ENCODE data around the gene KPNB1.
A peak's percentile ranks its signal among the peaks of the same experiment; 100 is the strongest.
"Not testable (repeated sequence)": the region's sequence is repeated elsewhere in the genome, so short reads cannot be mapped to it uniquely, and the experiment has no call there.

KPNB1 gene

DNA sequence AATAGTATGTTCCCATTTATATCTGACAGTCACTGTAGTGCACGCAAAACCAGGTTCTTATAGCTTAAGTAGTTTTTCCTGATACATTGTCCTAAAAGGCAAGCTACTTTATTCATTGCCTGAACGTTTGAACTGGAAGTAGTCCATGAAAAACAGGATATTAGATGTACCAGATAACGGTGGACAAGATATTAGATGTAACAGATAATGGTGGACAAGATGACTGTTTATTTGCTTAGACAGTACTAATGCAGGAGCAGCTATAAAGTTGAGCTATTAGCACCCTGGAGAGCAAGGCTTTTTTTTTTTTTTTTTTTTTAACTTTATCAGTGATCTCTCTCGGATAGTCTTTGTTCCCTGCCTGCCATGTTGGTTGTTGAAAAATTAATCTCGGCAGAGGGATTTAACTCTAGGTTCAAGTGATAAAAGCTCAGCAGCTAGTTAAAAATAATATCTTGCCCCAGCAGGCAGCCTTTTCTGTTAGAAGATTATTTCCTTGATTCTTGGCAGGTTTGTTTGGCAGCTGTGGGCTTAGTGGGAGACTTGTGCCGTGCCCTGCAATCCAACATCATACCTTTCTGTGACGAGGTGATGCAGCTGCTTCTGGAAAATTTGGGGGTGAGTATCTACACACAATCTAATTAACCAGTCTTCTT, 26.9 kb downstream of the KPNB1 start:
- ATAC-seq = no peak
- DNase-seq = no peak

DNA sequence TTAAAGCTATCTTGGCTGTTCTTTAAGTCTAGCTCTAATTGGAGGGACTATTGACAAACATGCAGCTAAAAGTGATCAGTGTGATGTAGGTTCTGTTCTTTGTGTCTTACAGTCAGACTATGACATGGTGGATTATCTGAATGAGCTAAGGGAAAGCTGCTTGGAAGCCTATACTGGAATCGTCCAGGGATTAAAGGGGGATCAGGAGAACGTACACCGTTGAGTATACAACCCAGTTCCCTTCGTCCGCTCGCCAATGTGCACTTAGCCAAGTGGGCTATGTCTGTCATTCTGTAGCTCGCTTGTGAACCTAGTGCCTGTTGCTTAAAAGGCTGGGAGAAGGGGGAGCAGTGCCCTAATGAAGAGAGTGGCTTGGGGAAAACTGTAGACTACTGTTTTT, 28.5 kb downstream of the KPNB1 start:
- ATAC-seq = no peak
- no peak for DNase-seq

DNA sequence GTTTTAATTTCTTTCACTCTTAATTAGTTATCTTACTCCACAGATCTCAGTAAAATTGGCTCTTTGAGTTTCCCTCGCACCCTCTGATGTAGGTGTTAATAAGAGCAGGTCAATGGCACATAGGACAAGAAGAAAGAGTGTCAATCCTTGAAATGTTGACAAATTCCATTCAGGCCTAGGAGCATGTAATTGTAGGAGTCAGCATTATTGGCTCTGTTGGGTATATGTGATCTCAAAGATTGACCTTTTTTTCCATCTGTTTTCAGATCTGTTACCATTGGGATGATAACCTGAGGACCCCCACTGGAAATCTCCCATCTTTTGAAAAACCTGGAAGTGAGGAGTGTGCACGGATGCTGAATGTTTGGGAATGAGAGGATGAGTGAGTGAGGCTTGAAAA, 32.4 kb downstream of the KPNB1 start:
- DNase-seq (no peak), ATAC-seq (no peak)

DNA sequence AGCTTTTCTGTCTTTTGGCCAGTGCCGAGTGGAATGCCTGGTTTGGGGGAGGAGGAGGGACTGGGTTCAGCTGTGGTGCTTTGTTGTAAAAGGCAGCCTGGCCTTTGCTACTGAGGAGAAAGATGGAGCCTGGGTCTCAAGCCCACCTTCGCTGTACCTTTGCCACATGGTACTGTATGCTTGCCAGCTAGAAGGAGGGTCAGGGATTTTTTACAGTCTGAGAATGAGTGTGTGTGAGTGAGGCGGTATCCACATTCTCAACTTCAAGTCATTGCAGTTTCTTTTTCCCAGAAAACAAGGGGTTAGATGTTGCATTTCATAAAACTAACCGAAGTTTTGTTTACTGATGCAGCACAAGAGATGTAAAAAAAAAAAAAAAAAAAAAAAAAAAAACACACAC, 33.0 kb downstream of the KPNB1 start:
- not testable (repeated sequence) for DNase-seq, ATAC-seq

DNA sequence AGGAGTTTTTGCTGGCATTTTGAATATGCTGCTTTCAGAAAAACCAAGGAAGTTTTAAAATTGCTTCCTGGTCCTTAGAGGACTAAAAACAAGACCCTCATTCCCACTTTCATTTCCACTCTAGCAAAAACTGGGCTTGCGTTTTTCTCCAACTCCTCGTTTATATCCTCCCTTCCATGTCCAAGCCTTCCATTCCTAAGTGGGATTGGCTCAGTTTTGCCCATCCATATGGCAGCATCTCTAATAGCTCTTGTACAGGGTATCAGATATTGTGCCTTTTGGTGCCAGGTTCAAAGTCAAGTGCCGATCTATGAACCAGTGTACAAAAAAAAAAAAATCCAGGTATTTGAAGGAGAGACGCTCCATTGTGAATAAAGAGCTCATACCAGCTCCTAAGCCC, 34.3 kb downstream of the KPNB1 start:
- ATAC-seq (no peak), DNase-seq (no peak)

DNA sequence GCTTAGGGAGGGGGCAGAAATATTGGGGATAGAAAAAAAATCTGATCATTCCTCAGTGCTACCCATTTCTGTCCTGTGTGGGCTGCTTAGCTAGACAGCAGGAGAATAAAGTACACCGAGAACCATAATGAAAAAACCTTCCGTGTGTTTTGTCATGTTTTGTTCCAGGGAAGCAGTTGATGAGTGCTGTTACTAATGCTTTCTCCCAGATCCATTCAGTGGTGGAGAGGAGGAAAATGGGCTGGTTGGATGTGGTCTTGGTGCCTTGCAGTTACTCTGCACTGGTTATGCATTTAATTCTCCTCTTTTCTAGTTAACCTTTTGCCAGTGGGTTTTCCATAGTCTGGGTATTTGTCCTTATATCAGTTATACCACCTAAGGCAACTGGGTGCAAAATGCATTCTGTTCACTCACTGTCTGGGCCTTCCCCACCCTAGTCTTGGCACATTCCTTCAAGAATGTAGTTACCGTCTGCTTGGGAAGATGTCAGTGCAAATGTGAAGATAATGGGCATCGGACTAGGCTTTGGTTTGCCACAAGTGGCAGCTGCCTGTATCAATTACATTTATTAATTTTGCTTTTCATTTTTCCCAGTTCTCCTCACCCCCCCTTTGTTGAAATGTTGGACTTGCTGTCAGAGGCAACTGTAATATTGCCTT, 34.9 kb downstream of the KPNB1 start:
- no peak for ATAC-seq
- DNase-seq = no peak

DNA sequence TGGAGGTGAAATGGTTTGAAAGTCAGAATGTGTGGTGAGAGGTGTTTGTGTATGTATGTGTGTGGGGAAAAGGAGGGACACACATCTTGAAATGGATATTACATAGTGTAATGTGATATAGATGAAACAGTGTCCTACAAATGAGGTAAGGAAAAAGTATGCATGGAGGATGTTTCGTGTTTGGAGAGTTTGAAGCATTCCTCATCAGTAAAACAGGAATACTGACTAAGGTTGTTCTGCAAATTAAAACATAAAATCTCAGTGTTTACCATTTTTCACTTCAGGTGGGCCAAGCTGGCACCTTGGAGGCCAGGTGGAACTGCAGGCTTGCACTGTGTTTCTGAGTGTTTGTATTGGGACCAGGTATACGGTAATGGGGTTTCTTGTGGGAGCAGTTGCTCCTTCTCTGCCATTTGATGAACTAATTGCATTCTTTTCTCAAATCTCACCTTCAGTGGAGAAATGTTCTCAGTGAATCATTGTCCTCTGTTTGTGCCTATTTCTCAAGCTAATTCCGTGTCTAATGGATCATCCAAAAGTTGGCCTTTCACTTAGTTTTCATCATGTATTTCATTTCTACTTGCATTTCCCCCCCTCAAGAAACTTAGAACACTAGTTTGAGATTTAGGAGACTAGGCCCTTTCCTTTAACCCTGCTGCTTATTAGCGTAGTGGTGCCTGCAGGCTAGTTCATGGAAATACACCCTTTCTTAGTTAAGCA, 36.0 kb downstream of the KPNB1 start:
- DNase-seq (no peak), ATAC-seq (no peak)

- ATAC-seq (no peak), DNase-seq (no peak)
These were observed 36.5 kb downstream of the KPNB1 start for GRCh38 chr17:47686276-47686635.

GRCh38 chr17:47686664-47687327, 37.1 kb downstream of the KPNB1 start:
- no peak for ATAC-seq
- DNase-seq = no peak

GRCh38 chr17:47687328-47687690, 37.6 kb downstream of the KPNB1 start:
- DNase-seq (no peak), ATAC-seq (no peak)

GRCh38 chr17:47687748-47688147, 38.0 kb downstream of the KPNB1 start:
- DNase-seq = no peak
- ATAC-seq = no peak

GRCh38 chr17:47690121-47690520, 40.4 kb downstream of the KPNB1 start:
- ATAC-seq = peak; percentile 5
- DNase-seq = no peak

GRCh38 chr17:47692137-47692894, 42.6 kb downstream of the KPNB1 start:
- ATAC-seq = no peak
- no peak for DNase-seq

GRCh38 chr17:47692895-47693730, 43.4 kb downstream of the KPNB1 start:
- ATAC-seq (no peak), DNase-seq (no peak)

DNA sequence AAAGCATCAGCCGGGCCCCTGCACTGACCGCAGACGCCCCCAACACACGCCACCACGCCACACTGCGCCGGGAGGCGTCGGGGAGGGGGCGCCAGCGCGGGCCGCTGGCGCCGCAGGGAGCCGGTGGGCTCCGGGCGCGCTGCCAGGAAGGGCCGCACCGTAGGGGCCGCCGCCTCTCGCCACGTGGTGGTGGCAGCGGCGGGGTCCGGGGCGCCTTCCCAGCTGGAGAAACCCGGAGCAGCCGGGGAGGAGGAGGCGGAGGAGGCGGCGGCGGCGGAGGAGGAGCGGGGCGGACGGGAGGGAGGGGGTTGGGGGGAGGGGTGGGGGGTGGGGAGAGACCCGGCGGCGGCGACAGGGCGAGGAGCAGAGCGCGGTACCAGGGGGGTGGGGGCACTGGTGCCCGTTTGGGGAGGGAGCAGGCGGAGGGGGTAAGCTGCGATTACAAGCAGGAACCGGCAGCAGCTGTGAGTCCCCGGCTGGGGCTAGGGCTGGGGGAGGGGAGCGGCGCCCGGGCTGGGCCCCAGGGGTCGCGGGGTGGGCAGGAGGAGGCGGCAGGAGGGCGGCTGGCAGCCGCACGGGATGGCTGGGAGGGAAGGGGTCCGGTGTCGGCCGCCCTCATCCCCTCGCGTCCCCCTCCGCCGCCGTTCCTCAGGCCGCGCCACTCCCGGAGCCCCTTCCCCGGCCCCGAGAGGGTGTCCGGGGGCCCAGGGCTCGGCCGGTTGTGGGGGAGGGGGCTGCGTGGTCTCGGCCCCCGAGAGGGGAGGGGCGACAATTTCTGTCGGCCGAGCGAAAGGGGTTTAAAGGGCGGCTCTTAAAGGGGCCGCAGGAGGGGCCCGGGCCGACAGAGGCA, 44.2 kb downstream of the KPNB1 start, which contains the start of gene TBKBP1:
TBKBP1 (plus strand) TSS at position 431 of the 850 bp plus-strand sequence. CDS start 1,952 bp downstream, outside the sequence.
- ATAC-seq = peak; percentile 14
- DNase-seq = peak; percentile 71

GRCh38 chr17:47694581-47695428, 45.1 kb downstream of the KPNB1 start:
- peak; percentile 69 for DNase-seq
- ATAC-seq = peak; percentile 45

DNA sequence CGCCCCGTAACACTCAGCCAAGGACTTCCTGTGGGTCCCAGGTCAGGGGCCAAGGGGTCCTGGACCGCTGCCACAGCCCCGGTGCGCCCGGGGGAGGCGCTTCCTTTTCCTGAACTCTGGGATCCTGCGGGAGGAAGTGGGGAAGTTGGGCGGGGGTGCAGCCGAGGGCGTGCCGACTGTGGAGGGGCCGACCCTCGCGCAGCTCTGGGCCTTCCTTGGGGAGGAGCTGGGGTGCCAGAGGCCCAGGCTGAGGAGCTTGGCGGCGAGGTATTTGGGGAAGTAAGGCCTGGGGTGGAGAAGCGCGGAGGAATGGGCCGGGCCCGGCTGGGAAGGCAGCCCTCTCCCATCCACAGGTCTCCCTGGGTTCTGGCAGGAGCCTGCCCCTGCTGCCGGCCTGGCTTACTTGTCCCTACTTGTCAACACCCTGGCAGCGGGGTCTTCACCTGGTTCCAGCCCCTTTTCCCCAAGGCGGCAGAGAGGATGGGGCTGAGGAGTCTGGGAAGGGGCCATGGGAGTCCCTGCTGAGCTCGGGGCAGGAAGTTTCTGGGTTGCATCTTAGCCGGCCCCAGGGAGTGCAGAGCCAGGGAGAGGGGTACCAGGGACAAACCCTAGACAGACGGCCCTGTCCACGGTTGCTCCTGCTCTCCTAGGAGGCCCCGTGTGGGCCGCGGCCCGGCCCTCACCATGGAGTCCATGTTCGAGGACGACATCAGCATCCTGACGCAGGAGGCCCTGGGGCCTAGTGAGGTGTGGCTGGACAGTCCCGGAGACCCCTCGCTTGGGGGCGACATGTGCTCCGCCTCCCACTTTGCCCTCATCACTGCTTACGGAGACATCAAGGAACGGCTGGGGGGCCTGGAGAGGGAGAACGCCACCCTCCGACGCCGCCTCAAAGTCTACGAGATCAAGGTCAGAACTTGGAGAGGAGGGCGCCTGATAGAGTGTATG, 46.0 kb downstream of the KPNB1 start:
- DNase-seq = no peak
- no peak for ATAC-seq

Data from stimulated activated naive CD8-positive, alpha-beta T cell treated with anti-CD3 and anti-CD28 coated beads, Interleukin-15, Interleukin-2, amounts not matched to agents 100 U/mL and 50 U/mL, for 24 hours (primary cell).